HEK293 (cell line): ENCODE data around the gene DAND5.

Experiments
- ATF2 ChIP-seq: fragments of 450-650 bp; formaldehyde crosslinking; IDR thresholded peaks from 2 replicates; pipeline ENCODE4 v1.5.1; 2016; ENCODE audit warnings: missing biosample characterization, missing genetic modification characterization, low read depth
- CTCF ChIP-seq: fragments of 450-650 bp; formaldehyde crosslinking; IDR thresholded peaks from 2 replicates; pipeline ENCODE4 v1.5.1; 2016; ENCODE audit warnings: missing biosample characterization, missing genetic modification characterization
- MYNN ChIP-seq: fragments of 450-650 bp; formaldehyde crosslinking; IDR thresholded peaks from 2 replicates; pipeline ENCODE4 v1.5.1; 2016; ENCODE audit warnings: missing biosample characterization, missing genetic modification characterization, borderline replicate concordance
- OSR2 ChIP-seq: fragments of 450-650 bp; formaldehyde crosslinking; IDR thresholded peaks from 2 replicates; pipeline ENCODE4 v1.5.1; 2016; ENCODE audit warnings: missing biosample characterization, missing genetic modification characterization
- SCRT2 ChIP-seq: fragments of 450-650 bp; formaldehyde crosslinking; IDR thresholded peaks from 2 replicates; pipeline ENCODE4 v1.5.1; 2016; ENCODE audit warnings: missing biosample characterization, missing genetic modification characterization
- SP3 ChIP-seq: fragments of 450-650 bp; formaldehyde crosslinking; IDR thresholded peaks from 2 replicates; pipeline ENCODE4 v1.5.1; 2016; ENCODE audit warnings: missing biosample characterization, missing genetic modification characterization
- YY1 ChIP-seq: fragments of 450-650 bp; formaldehyde crosslinking; IDR thresholded peaks from 2 replicates; pipeline ENCODE4 v1.5.1; 2018; ENCODE audit warnings: missing biosample characterization, missing genetic modification characterization
- ZBTB1 ChIP-seq: fragments of 450-650 bp; formaldehyde crosslinking; IDR thresholded peaks from 2 replicates; pipeline ENCODE4 v1.5.1; 2016; ENCODE audit warnings: missing biosample characterization, missing genetic modification characterization
- ZBTB48 ChIP-seq: fragments of 450-650 bp; formaldehyde crosslinking; IDR thresholded peaks from 2 replicates; pipeline ENCODE4 v1.5.1; 2016; ENCODE audit warnings: missing biosample characterization, missing genetic modification characterization
- ZEB2 ChIP-seq: fragments of 450-650 bp; formaldehyde crosslinking; IDR thresholded peaks from 2 replicates; pipeline ENCODE4 v1.5.1; 2016; ENCODE audit warnings: missing biosample characterization, missing genetic modification characterization
- ZNF114 ChIP-seq: fragments of 450-650 bp; formaldehyde crosslinking; IDR thresholded peaks from 2 replicates; pipeline ENCODE4 v1.5.0; 2017; ENCODE audit warnings: missing biosample characterization, missing genetic modification characterization
- ZNF133 ChIP-seq: fragments of 450-650 bp; formaldehyde crosslinking; IDR thresholded peaks from 2 replicates; pipeline ENCODE4 v1.5.1; 2016; ENCODE audit warnings: missing biosample characterization, missing genetic modification characterization
- ZNF140 ChIP-seq: fragments of 450-650 bp; formaldehyde crosslinking; IDR thresholded peaks from 2 replicates; pipeline ENCODE4 v1.5.1; 2016; ENCODE audit warnings: missing biosample characterization, missing genetic modification characterization
- ZNF146 ChIP-seq: fragments of 450-650 bp; formaldehyde crosslinking; IDR thresholded peaks from 2 replicates; pipeline ENCODE4 v1.5.1; 2016; ENCODE audit warnings: missing biosample characterization, missing genetic modification characterization
- ZNF169 ChIP-seq: fragments of 450-650 bp; formaldehyde crosslinking; IDR thresholded peaks from 2 replicates; pipeline ENCODE4 v1.5.1; 2016; ENCODE audit warnings: missing biosample characterization, missing genetic modification characterization
- ZNF174 ChIP-seq: fragments of 450-650 bp; formaldehyde crosslinking; IDR thresholded peaks from 2 replicates; pipeline ENCODE4 v1.5.0; 2017; ENCODE audit warnings: missing biosample characterization, mild to moderate bottlenecking, missing genetic modification characterization
- ZNF175 ChIP-seq: fragments of 450-650 bp; formaldehyde crosslinking; IDR thresholded peaks from 2 replicates; pipeline ENCODE4 v1.5.1; 2016; ENCODE audit warnings: missing biosample characterization, missing genetic modification characterization
- ZNF221 ChIP-seq: fragments of 450-650 bp; formaldehyde crosslinking; IDR thresholded peaks from 2 replicates; pipeline ENCODE4 v1.5.1; 2017; ENCODE audit warnings: missing biosample characterization, missing genetic modification characterization, borderline replicate concordance
- ZNF248 ChIP-seq: fragments of 450-650 bp; formaldehyde crosslinking; IDR thresholded peaks from 2 replicates; pipeline ENCODE4 v1.5.1; 2017; ENCODE audit warnings: missing biosample characterization, missing genetic modification characterization
- ZNF26 ChIP-seq: fragments of 450-650 bp; formaldehyde crosslinking; IDR thresholded peaks from 2 replicates; pipeline ENCODE4 v1.5.1; 2016; ENCODE audit warnings: missing biosample characterization, missing genetic modification characterization
- ZNF266 ChIP-seq: fragments of 450-650 bp; formaldehyde crosslinking; IDR thresholded peaks from 2 replicates; pipeline ENCODE4 v1.5.1; 2016; ENCODE audit warnings: missing biosample characterization, missing genetic modification characterization, low read depth
- ZNF280C ChIP-seq: fragments of 450-650 bp; formaldehyde crosslinking; IDR thresholded peaks from 2 replicates; pipeline ENCODE4 v1.5.1; 2016; ENCODE audit warnings: missing biosample characterization, missing genetic modification characterization
- ZNF354C ChIP-seq: fragments of 450-650 bp; formaldehyde crosslinking; IDR thresholded peaks from 2 replicates; pipeline ENCODE4 v1.5.1; 2016; ENCODE audit warnings: missing biosample characterization, missing genetic modification characterization, low read depth, borderline replicate concordance
- ZNF366 ChIP-seq: fragments of 450-650 bp; formaldehyde crosslinking; conservative IDR thresholded peaks from 2 replicates; pipeline ENCODE4 v1.5.1; 2016; ENCODE audit warnings: missing biosample characterization, missing genetic modification characterization
- ZNF37A ChIP-seq: fragments of 450-650 bp; IDR thresholded peaks from 2 replicates; pipeline ENCODE4 v1.5.1; 2018; ENCODE audit warnings: missing biosample characterization, missing genetic modification characterization
- ZNF394 ChIP-seq: fragments of 450-650 bp; formaldehyde crosslinking; IDR thresholded peaks from 2 replicates; pipeline ENCODE4 v1.5.1; 2016; ENCODE audit warnings: missing biosample characterization, missing genetic modification characterization, mild to moderate bottlenecking, moderate library complexity, borderline replicate concordance
- ZNF423 ChIP-seq: fragments of 450-650 bp; formaldehyde crosslinking; IDR thresholded peaks from 2 replicates; pipeline ENCODE4 v1.5.1; 2016; ENCODE audit warnings: missing biosample characterization, missing genetic modification characterization
- ZNF433 ChIP-seq: fragments of 450-650 bp; formaldehyde crosslinking; IDR thresholded peaks from 2 replicates; pipeline ENCODE4 v1.5.1; 2016; ENCODE audit warnings: missing biosample characterization, missing genetic modification characterization, low read depth
- ZNF544 ChIP-seq: fragments of 450-650 bp; formaldehyde crosslinking; IDR thresholded peaks from 2 replicates; pipeline ENCODE4 v1.5.0; 2017; ENCODE audit warnings: missing biosample characterization, missing genetic modification characterization
- ZNF629 ChIP-seq: fragments of 450-650 bp; formaldehyde crosslinking; IDR thresholded peaks from 2 replicates; pipeline ENCODE4 v1.5.1; 2017; ENCODE audit warnings: missing biosample characterization, missing genetic modification characterization
- ZNF658 ChIP-seq: fragments of 450-650 bp; formaldehyde crosslinking; IDR thresholded peaks from 2 replicates; pipeline ENCODE4; 2016; ENCODE audit warnings: missing biosample characterization, missing genetic modification characterization
- ZNF768 ChIP-seq: fragments of 450-650 bp; formaldehyde crosslinking; IDR thresholded peaks from 2 replicates; pipeline ENCODE4 v1.5.1; 2018; ENCODE audit warnings: missing biosample characterization, mild to moderate bottlenecking, missing genetic modification characterization
- ZNF777 ChIP-seq: fragments of 450-650 bp; formaldehyde crosslinking; IDR thresholded peaks from 2 replicates; pipeline ENCODE4 v1.5.1; 2017; ENCODE audit warnings: missing biosample characterization, missing genetic modification characterization, borderline replicate concordance
- ZNF785 ChIP-seq: fragments of 450-650 bp; formaldehyde crosslinking; IDR thresholded peaks from 2 replicates; pipeline ENCODE4 v1.5.1; 2016; ENCODE audit warnings: missing biosample characterization, missing genetic modification characterization

DAND5 gene

GRCh38 chr19:12938779-12939601 lies 30.4 kb upstream of the DAND5 start (continued):
- TF ChIP-seq ZNF280C (tag by site-specific recombination) = no peak
- TF ChIP-seq ZNF423 = no peak
- TF ChIP-seq ZNF146 (tag by site-specific recombination) = no peak
- TF ChIP-seq ZNF248 (tag by site-specific recombination) = no peak
- no peak for TF ChIP-seq ZNF354C (tag by site-specific recombination)
- peak; percentile 90 for TF ChIP-seq CTCF (tag by site-specific recombination)
- no peak for TF ChIP-seq ZNF266
- no peak for TF ChIP-seq ZNF221 (tag by site-specific recombination)
- TF ChIP-seq ZBTB1 (tag by site-specific recombination) = no peak
- no peak for TF ChIP-seq ZEB2 (tag by site-specific recombination)
- no peak for TF ChIP-seq SP3
- TF ChIP-seq ATF2 (tag by site-specific recombination) = no peak
- TF ChIP-seq ZNF394 (tag by site-specific recombination) = peak; percentile 37; the same call in 1 of the 2 replicates
- no peak for TF ChIP-seq ZNF114 (tag by site-specific recombination)
- TF ChIP-seq ZNF174 (tag by site-specific recombination) = no peak
- TF ChIP-seq ZNF629 (tag by site-specific recombination) = no peak
- TF ChIP-seq ZNF658 = no peak
- no peak for TF ChIP-seq ZNF544 (tag by site-specific recombination)
- TF ChIP-seq ZNF785 (tag by site-specific recombination) = no peak; the same call in 1 of the 2 replicates
- no peak for TF ChIP-seq ZNF169 (tag by site-specific recombination)
- no peak for TF ChIP-seq ZNF26 (tag by site-specific recombination)
- no peak for TF ChIP-seq ZNF175 (tag by site-specific recombination)
- peak; percentile 65; the same call in 1 of the 2 replicates for TF ChIP-seq ZBTB48 (tag by site-specific recombination)
- TF ChIP-seq SCRT2 (tag by site-specific recombination) = no peak
- no peak for TF ChIP-seq ZNF140 (tag by site-specific recombination)
- no peak for TF ChIP-seq ZNF366 (tag by site-specific recombination)
- no peak for TF ChIP-seq MYNN (tag by site-specific recombination)
- peak; percentile 80; the same call in 1 of the 2 replicates for TF ChIP-seq YY1 (tag by site-specific recombination)
- TF ChIP-seq OSR2 (tag by site-specific recombination) = no peak
- TF ChIP-seq ZNF433 = no peak
- no peak for TF ChIP-seq ZNF37A (tag by site-specific recombination)
- TF ChIP-seq ZNF768 (tag by site-specific recombination) = no peak
- peak; percentile 96 for TF ChIP-seq ZNF777 (tag by site-specific recombination)
- TF ChIP-seq ZNF133 (tag by site-specific recombination) = 0 out of 2 replicates have a peak, but pooled peaks have one; percentile 24
